ENCODE measurements around the gene ARHGAP28.

Gene ARHGAP28

GRCh38 chr18:6752202-6752860 is 22.8 kb downstream of the ARHGAP28 start:
- Mint-ChIP-seq H3K9me3 (peaks cover 17% of the 10 kb centered on the region), H3K36me3 (ENCODE audit: low read depth) (peaks cover 48% of the 10 kb centered on the region), H3K27ac (peak overlapping the region; percentile 90 to 93 (median 91)), H3K27me3 (ENCODE audit: low read depth) (no peaks in the 10 kb centered on the region), H3K4me1 (peaks cover 67% of the 10 kb centered on the region), H3K4me3 (peak overlapping the region in 2 of 3 experiments; percentile 29 to 53)
- no peak for TF ChIP-seq CTCF (IDR thresholded peaks at IDR 0.05; ENCODE audit: unreplicated experiment in 3 of 3)

- Mint-ChIP-seq H3K4me1 (peaks cover 82% of the 10 kb centered on the region), H3K27me3 (ENCODE audit: low read depth) (no peaks in the 10 kb centered on the region), H3K27ac (peak overlapping the region; percentile 2 to 83 (median 34)), H3K9me3 (peaks cover 5% of the 10 kb centered on the region), H3K4me3 (no peak overlapping the region), H3K36me3 (ENCODE audit: low read depth) (peaks cover 30% of the 10 kb centered on the region)
- TF ChIP-seq CTCF (IDR thresholded peaks at IDR 0.05; ENCODE audit: unreplicated experiment in 3 of 3) = no peak
Measured at GRCh38 chr18:6755107-6755506, 25.6 kb downstream of the ARHGAP28 start.

GRCh38 chr18:6757931-6758330 is 28.4 kb downstream of the ARHGAP28 start:
- H3K27ac Mint-ChIP-seq = peak overlapping the region; percentile 11 to 88 (median 85)
- H3K4me3 Mint-ChIP-seq = peak overlapping the region in 1 of 3 experiments; percentile 7
- peaks cover 79% of the 10 kb centered on the region for H3K4me1 Mint-ChIP-seq

GRCh38 chr18:6759579-6759978 is 30.1 kb downstream of the ARHGAP28 start:
- Mint-ChIP-seq H3K4me1 (peaks cover 71% of the 10 kb centered on the region), H3K9me3 (no peaks in the 10 kb centered on the region), H3K36me3 (ENCODE audit: low read depth) (peaks cover 16% of the 10 kb centered on the region), H3K27me3 (ENCODE audit: low read depth) (no peaks in the 10 kb centered on the region), H3K4me3 (no peak overlapping the region), H3K27ac (peak overlapping the region; percentile 11 to 88 (median 81))
- no peak for TF ChIP-seq CTCF (IDR thresholded peaks at IDR 0.05; ENCODE audit: unreplicated experiment in 3 of 3)

More at GRCh38 chr18:6757931-6758330, 28.4 kb downstream of the ARHGAP28 start:
- no peaks in the 10 kb centered on the region for H3K27me3 Mint-ChIP-seq (ENCODE audit: low read depth)
- no peaks in the 10 kb centered on the region for H3K9me3 Mint-ChIP-seq
- TF ChIP-seq CTCF (IDR thresholded peaks at IDR 0.05; ENCODE audit: unreplicated experiment in 3 of 3) = no peak
- peaks cover 13% of the 10 kb centered on the region for H3K36me3 Mint-ChIP-seq (ENCODE audit: low read depth)

GRCh38 chr18:6763524-6763923 is 34.0 kb downstream of the ARHGAP28 start:
- Mint-ChIP-seq H3K36me3 (ENCODE audit: low read depth) (peaks cover 32% of the 10 kb centered on the region), H3K9me3 (peaks cover 15% of the 10 kb centered on the region), H3K27ac (peak overlapping the region; percentile 26 to 96 (median 84)), H3K4me3 (no peak overlapping the region), H3K27me3 (ENCODE audit: low read depth) (no peaks in the 10 kb centered on the region), H3K4me1 (peaks cover 56% of the 10 kb centered on the region)
- no peak for TF ChIP-seq CTCF (IDR thresholded peaks at IDR 0.05; ENCODE audit: unreplicated experiment in 3 of 3)

GRCh38 chr18:6764382-6764781 is 34.9 kb downstream of the ARHGAP28 start:
- no peaks in the 10 kb centered on the region for H3K27me3 Mint-ChIP-seq (ENCODE audit: low read depth)
- H3K4me1 Mint-ChIP-seq = peaks cover 51% of the 10 kb centered on the region
- no peak for TF ChIP-seq CTCF (IDR thresholded peaks at IDR 0.05; ENCODE audit: unreplicated experiment in 3 of 3)
- peak overlapping the region; percentile 26 to 96 (median 84) for H3K27ac Mint-ChIP-seq
- peaks cover 15% of the 10 kb centered on the region for H3K9me3 Mint-ChIP-seq
- no peak overlapping the region for H3K4me3 Mint-ChIP-seq
- H3K36me3 Mint-ChIP-seq (ENCODE audit: low read depth) = peaks cover 35% of the 10 kb centered on the region

Data from nephron (organoid).